NB4 (cell line): ENCODE results near the gene LTBP1.
"Not testable (repeated sequence)": the region's sequence is repeated elsewhere in the genome, so short reads cannot be mapped to it uniquely, and the experiment has no call there.

Experiments
- CTCF ChIP-seq: IDR thresholded peaks from one replicate; pipeline ENCODE4 v1.5.1; 2012; ENCODE audit warnings: low read depth, low read length
- POLR2A ChIP-seq: IDR thresholded peaks from 2 replicates; pipeline ENCODE4 v1.6.1; 2011; ENCODE audit warnings: mild to moderate bottlenecking; ENCODE audit not compliant: insufficient read length; ENCODE audit errors: extremely low read depth

GRCh38 chr2:32983193-32983924 lies 36.6 kb downstream of the LTBP1 start:
- TF ChIP-seq CTCF, POLR2A: not testable (repeated sequence)
